HEK293 (cell line): ENCODE results near the gene CCNI.

ENCODE experiments used
- CTCF ChIA-PET: fragments of 350-600 bp; formaldehyde crosslinking; extraction: SDS; loops from one replicate; lab custom pipeline; 2021; ENCODE audit warnings: antibody characterized with exemption; lab: Yijun Ruan, JAX
- POLR2A ChIA-PET: fragments of 300-600 bp; formaldehyde crosslinking; extraction: SDS; loops from one replicate; lab custom pipeline; 2020; ENCODE audit warnings: antibody characterized with exemption, inconsistent platforms; lab: Yijun Ruan, JAX
- H3K27ac ChIP-seq: fragments of 200-500 bp; sonication (Bioruptor generic); 2 replicates; pipeline ENCODE4 v1.5.1; 2014; ENCODE audit warnings: low read depth, low read length, control low read depth, inconsistent platforms; ENCODE audit errors: extremely low read depth
- H3K36me3 ChIP-seq, 2 experiments: fragments of 200-500 bp in 1 of 2; sonication (Bioruptor generic) in 1 of 2; 1 replicate in 1 of 2; 2 replicates in 1 of 2; pipeline ENCODE4 v1.5.1; 2014 to 2017; ENCODE audit warnings: inconsistent platforms in 2 of 2, low read length in 2 of 2; ENCODE audit not compliant: control insufficient read depth in 2 of 2, insufficient read depth in 1 of 2
- H3K4me1 ChIP-seq: fragments of 200-500 bp; sonication (Bioruptor generic); 2 replicates; pipeline ENCODE4 v1.5.1; 2014; ENCODE audit warnings: mild to moderate bottlenecking, low read length, inconsistent platforms; ENCODE audit not compliant: control insufficient read depth, insufficient read depth
- H3K4me3 ChIP-seq: 2 replicates; pipeline ENCODE4 v1.5.1; 2011; ENCODE audit warnings: low read depth, mild to moderate bottlenecking, control low read depth, low read length, moderate library complexity
- H3K9me3 ChIP-seq: fragments of 200-500 bp; sonication (Bioruptor generic); 2 replicates; pipeline ENCODE4 v1.5.1; 2014; ENCODE audit warnings: low read depth, low read length, inconsistent platforms; ENCODE audit not compliant: control insufficient read depth, insufficient read depth
- AEBP2 ChIP-seq: fragments of 450-650 bp; formaldehyde crosslinking; IDR thresholded peaks from 2 replicates; pipeline ENCODE4 v1.5.1; 2016; ENCODE audit warnings: missing biosample characterization, missing genetic modification characterization, borderline replicate concordance
- BCL11A ChIP-seq: fragments of 450-650 bp; formaldehyde crosslinking; IDR thresholded peaks from 2 replicates; pipeline ENCODE4 v1.5.1; 2016; ENCODE audit warnings: low read depth, missing biosample characterization, missing genetic modification characterization
- ELK4 ChIP-seq: IDR thresholded peaks from 2 replicates; pipeline ENCODE4 v1.6.1; 2011; ENCODE audit warnings: mild to moderate bottlenecking, low read depth, low read length, borderline replicate concordance
- GFI1B ChIP-seq: fragments of 450-650 bp; formaldehyde crosslinking; IDR thresholded peaks from 2 replicates; pipeline ENCODE4 v1.5.1; 2016; ENCODE audit warnings: missing biosample characterization, missing genetic modification characterization
- GLIS1 ChIP-seq: fragments of 450-650 bp; formaldehyde crosslinking; IDR thresholded peaks from 2 replicates; pipeline ENCODE4 v1.5.1; 2016; ENCODE audit warnings: missing biosample characterization, missing genetic modification characterization
- MZF1 ChIP-seq: fragments of 450-650 bp; formaldehyde crosslinking; IDR thresholded peaks from 2 replicates; pipeline ENCODE4 v1.5.1; 2017; ENCODE audit warnings: missing biosample characterization, missing genetic modification characterization, borderline replicate concordance
- SCRT1 ChIP-seq: fragments of 450-650 bp; formaldehyde crosslinking; IDR thresholded peaks from 2 replicates; pipeline ENCODE4 v1.5.1; 2016; ENCODE audit warnings: missing biosample characterization, missing genetic modification characterization, borderline replicate concordance
- SETDB1 ChIP-seq: IDR thresholded peaks from one replicate; pipeline ENCODE4 v1.6.1; 2017; ENCODE audit warnings: mild to moderate bottlenecking, low read length, moderate library complexity, mixed read lengths; ENCODE audit not compliant: insufficient read length
- TRIM28 ChIP-seq: IDR thresholded peaks from 2 replicates; pipeline ENCODE4 v1.6.1; 2011; ENCODE audit warnings: low read length, control low read depth, borderline replicate concordance
- ZBTB48 ChIP-seq: fragments of 450-650 bp; formaldehyde crosslinking; IDR thresholded peaks from 2 replicates; pipeline ENCODE4 v1.5.1; 2016; ENCODE audit warnings: missing biosample characterization, missing genetic modification characterization
- ZFHX2 ChIP-seq: fragments of 450-650 bp; formaldehyde crosslinking; conservative IDR thresholded peaks from 2 replicates; pipeline ENCODE4 v1.5.1; 2016; ENCODE audit warnings: missing biosample characterization, missing genetic modification characterization
- ZFP69B ChIP-seq: fragments of 450-650 bp; formaldehyde crosslinking; IDR thresholded peaks from 2 replicates; pipeline ENCODE4 v1.5.1; 2016; ENCODE audit warnings: missing biosample characterization, missing genetic modification characterization
- ZNF140 ChIP-seq: fragments of 450-650 bp; formaldehyde crosslinking; IDR thresholded peaks from 2 replicates; pipeline ENCODE4 v1.5.1; 2016; ENCODE audit warnings: missing biosample characterization, missing genetic modification characterization
- ZNF146 ChIP-seq: fragments of 450-650 bp; formaldehyde crosslinking; IDR thresholded peaks from 2 replicates; pipeline ENCODE4 v1.5.1; 2016; ENCODE audit warnings: missing biosample characterization, missing genetic modification characterization
- ZNF248 ChIP-seq: fragments of 450-650 bp; formaldehyde crosslinking; IDR thresholded peaks from 2 replicates; pipeline ENCODE4 v1.5.1; 2017; ENCODE audit warnings: missing biosample characterization, missing genetic modification characterization
- ZNF354C ChIP-seq: fragments of 450-650 bp; formaldehyde crosslinking; IDR thresholded peaks from 2 replicates; pipeline ENCODE4 v1.5.1; 2016; ENCODE audit warnings: missing biosample characterization, missing genetic modification characterization, low read depth, borderline replicate concordance
- ZNF514 ChIP-seq: fragments of 450-650 bp; formaldehyde crosslinking; IDR thresholded peaks from 2 replicates; pipeline ENCODE4 v1.5.1; 2016; ENCODE audit warnings: missing biosample characterization, missing genetic modification characterization
- ZNF548 ChIP-seq: fragments of 450-650 bp; formaldehyde crosslinking; IDR thresholded peaks from 2 replicates; pipeline ENCODE4 v1.5.1; 2016; ENCODE audit warnings: missing biosample characterization, missing genetic modification characterization
- ZNF555 ChIP-seq: fragments of 450-650 bp; formaldehyde crosslinking; conservative IDR thresholded peaks from 2 replicates; pipeline ENCODE4 v1.5.1; 2017; ENCODE audit warnings: missing biosample characterization, mild to moderate bottlenecking, missing genetic modification characterization, inconsistent platforms
- ZNF560 ChIP-seq: fragments of 450-650 bp; formaldehyde crosslinking; IDR thresholded peaks from 2 replicates; pipeline ENCODE4 v1.5.1; 2017; ENCODE audit warnings: missing biosample characterization, missing genetic modification characterization, borderline replicate concordance
- ZNF658 ChIP-seq: fragments of 450-650 bp; formaldehyde crosslinking; IDR thresholded peaks from 2 replicates; pipeline ENCODE4; 2016; ENCODE audit warnings: missing biosample characterization, missing genetic modification characterization
- ZNF664 ChIP-seq: fragments of 450-650 bp; formaldehyde crosslinking; IDR thresholded peaks from 2 replicates; pipeline ENCODE4 v1.5.1; 2016; ENCODE audit warnings: missing biosample characterization, missing genetic modification characterization
- ZNF785 ChIP-seq: fragments of 450-650 bp; formaldehyde crosslinking; IDR thresholded peaks from 2 replicates; pipeline ENCODE4 v1.5.1; 2016; ENCODE audit warnings: missing biosample characterization, missing genetic modification characterization
- ZNF792 ChIP-seq: fragments of 450-650 bp; formaldehyde crosslinking; IDR thresholded peaks from 2 replicates; pipeline ENCODE4 v1.5.1; 2016; ENCODE audit warnings: missing biosample characterization, missing genetic modification characterization
- ZNF830 ChIP-seq: fragments of 450-650 bp; IDR thresholded peaks from 2 replicates; pipeline ENCODE4 v1.5.0; 2018; ENCODE audit warnings: missing biosample characterization, missing genetic modification characterization, low read depth, mild to moderate bottlenecking, moderate library complexity
- ZSCAN30 ChIP-seq: fragments of 450-650 bp; IDR thresholded peaks from 2 replicates; pipeline ENCODE4 v1.5.1; 2018; ENCODE audit warnings: missing biosample characterization, mild to moderate bottlenecking, missing genetic modification characterization, moderate library complexity
- ZXDB ChIP-seq: fragments of 450-650 bp; formaldehyde crosslinking; IDR thresholded peaks from 2 replicates; pipeline ENCODE4 v1.5.1; 2016; ENCODE audit warnings: missing biosample characterization, missing genetic modification characterization
- TF ChIP-seq, protein P1 (sequence below): fragments of 450-650 bp; formaldehyde crosslinking; IDR thresholded peaks from 2 replicates; pipeline ENCODE4 v1.5.1; 2016; ENCODE audit warnings: missing biosample characterization, missing genetic modification characterization, borderline replicate concordance

CCNI gene

GRCh38 chr4:77121736-77122240 is 46.0 kb upstream of the CCNI start:
- CTCF ChIA-PET = interaction anchor here (1.4 kb wide), 1 partner anchor 82 kb away, joined by 3 read pairs; no protein-coding TSS in a partner anchor
- POLR2A ChIA-PET = no interaction called here
- Histone ChIP-seq H3K9me3 (no peaks in the 10 kb centered on the region), H3K27ac (no peak overlapping the region), H3K4me3 (no peak overlapping the region), H3K4me1 (no peaks in the 10 kb centered on the region), H3K36me3 (no peaks in the 10 kb centered on the region)
- TF ChIP-seq ZSCAN30 (tag by site-specific recombination) (no peak), GLIS1 (tag by site-specific recombination) (no peak), MZF1 (tag by site-specific recombination) (no peak), ZNF548 (tag by site-specific recombination) (no peak), AEBP2 (tag by site-specific recombination) (no peak), ZNF664 (tag by site-specific recombination) (no peak), GFI1B (tag by site-specific recombination) (no peak), ZNF354C (tag by site-specific recombination) (no peak), ZXDB (tag by site-specific recombination) (no peak), ZNF560 (tag by site-specific recombination) (no peak), SCRT1 (tag by site-specific recombination) (no peak), ZNF830 (tag by site-specific recombination) (no peak)

DNA sequence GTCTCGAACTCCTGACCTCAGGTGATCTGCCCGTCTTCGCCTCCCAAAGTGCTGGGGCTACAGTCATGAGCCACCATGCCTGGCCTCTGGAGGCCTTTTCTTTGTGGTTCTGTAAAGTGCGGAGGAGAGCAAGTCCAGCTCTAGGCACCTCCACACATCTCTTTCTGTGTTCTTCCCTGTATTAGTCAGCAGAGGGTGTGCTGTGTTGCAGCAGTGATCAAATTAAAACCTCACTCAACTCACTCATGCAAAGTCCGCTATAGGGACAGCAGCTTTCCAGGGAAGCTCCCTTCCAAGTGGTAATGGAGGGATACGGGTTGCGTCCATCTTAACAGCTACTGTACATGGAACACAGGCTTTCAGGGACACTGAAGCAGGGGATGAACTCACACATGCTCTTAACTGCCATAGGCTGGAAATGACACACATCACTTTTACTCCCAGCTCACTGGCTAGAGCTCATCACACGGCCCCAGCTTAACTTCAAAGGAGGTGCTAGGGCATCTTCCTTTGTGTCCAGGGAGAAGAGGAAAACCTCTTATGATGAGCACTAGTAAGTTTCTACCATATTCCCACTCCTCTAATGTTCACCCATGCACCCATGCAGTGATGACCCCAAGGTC is 45.2 kb upstream of the CCNI start:
- ChIA-PET POLR2A (no interaction called here), CTCF (interaction anchor here (1.4 kb wide), 1 partner anchor 83 kb away, joined by 3 read pairs; no protein-coding TSS in a partner anchor)

More for the DNA sequence above, 45.2 kb upstream of the CCNI start:
- Histone ChIP-seq H3K36me3 (no peaks in the 10 kb centered on the region), H3K4me1 (no peaks in the 10 kb centered on the region), H3K9me3 (no peaks in the 10 kb centered on the region), H3K4me3 (no peak overlapping the region), H3K27ac (no peak overlapping the region)
- TF ChIP-seq ZXDB (tag by site-specific recombination) (no peak), ZNF248 (tag by site-specific recombination) (no peak), TRIM28 (no peak), ZNF560 (tag by site-specific recombination) (no peak), ZFHX2 (tag by site-specific recombination) (no peak), ZNF514 (tag by site-specific recombination) (no peak), ZNF785 (tag by site-specific recombination) (no peak), ZBTB48 (tag by site-specific recombination) (no peak), ZNF792 (tag by site-specific recombination) (no peak), ELK4 (no peak), ZNF555 (tag by site-specific recombination) (no peak), SETDB1 (no peak), ZFP69B (tag by site-specific recombination) (no peak), ZNF146 (tag by site-specific recombination) (no peak), ZNF658 (tag by site-specific recombination) (no peak), ZNF140 (tag by site-specific recombination) (no peak), BCL11A (tag by site-specific recombination) (no peak)
- TF ChIP-seq, protein P1, sequence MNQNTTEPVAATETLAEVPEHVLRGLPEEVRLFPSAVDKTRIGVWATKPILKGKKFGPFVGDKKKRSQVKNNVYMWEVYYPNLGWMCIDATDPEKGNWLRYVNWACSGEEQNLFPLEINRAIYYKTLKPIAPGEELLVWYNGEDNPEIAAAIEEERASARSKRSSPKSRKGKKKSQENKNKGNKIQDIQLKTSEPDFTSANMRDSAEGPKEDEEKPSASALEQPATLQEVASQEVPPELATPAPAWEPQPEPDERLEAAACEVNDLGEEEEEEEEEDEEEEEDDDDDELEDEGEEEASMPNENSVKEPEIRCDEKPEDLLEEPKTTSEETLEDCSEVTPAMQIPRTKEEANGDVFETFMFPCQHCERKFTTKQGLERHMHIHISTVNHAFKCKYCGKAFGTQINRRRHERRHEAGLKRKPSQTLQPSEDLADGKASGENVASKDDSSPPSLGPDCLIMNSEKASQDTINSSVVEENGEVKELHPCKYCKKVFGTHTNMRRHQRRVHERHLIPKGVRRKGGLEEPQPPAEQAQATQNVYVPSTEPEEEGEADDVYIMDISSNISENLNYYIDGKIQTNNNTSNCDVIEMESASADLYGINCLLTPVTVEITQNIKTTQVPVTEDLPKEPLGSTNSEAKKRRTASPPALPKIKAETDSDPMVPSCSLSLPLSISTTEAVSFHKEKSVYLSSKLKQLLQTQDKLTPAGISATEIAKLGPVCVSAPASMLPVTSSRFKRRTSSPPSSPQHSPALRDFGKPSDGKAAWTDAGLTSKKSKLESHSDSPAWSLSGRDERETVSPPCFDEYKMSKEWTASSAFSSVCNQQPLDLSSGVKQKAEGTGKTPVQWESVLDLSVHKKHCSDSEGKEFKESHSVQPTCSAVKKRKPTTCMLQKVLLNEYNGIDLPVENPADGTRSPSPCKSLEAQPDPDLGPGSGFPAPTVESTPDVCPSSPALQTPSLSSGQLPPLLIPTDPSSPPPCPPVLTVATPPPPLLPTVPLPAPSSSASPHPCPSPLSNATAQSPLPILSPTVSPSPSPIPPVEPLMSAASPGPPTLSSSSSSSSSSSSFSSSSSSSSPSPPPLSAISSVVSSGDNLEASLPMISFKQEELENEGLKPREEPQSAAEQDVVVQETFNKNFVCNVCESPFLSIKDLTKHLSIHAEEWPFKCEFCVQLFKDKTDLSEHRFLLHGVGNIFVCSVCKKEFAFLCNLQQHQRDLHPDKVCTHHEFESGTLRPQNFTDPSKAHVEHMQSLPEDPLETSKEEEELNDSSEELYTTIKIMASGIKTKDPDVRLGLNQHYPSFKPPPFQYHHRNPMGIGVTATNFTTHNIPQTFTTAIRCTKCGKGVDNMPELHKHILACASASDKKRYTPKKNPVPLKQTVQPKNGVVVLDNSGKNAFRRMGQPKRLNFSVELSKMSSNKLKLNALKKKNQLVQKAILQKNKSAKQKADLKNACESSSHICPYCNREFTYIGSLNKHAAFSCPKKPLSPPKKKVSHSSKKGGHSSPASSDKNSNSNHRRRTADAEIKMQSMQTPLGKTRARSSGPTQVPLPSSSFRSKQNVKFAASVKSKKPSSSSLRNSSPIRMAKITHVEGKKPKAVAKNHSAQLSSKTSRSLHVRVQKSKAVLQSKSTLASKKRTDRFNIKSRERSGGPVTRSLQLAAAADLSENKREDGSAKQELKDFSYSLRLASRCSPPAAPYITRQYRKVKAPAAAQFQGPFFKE (tag by site-specific recombination) = no peak
